Measurements from ENCODE around the gene SNCAIP.

The SNCAIP gene

DNA sequence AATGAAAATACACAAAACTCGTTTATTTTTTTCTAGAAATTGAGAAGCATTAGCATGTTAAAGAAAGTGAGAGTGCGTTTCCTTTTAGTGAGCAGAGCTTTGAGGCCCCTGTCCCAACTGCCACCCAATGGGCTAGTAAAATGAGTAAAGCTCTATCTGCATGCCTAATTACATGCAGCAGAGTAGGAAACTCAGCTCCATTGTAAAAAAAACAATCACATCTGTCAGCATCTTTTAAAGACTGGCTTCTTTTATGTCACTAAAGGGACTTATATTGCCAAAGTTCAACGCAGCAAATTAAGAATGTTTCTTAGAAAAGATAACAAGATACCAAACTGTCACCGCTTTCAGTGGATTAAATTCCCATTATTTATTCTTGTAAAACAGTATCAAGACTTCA is 154.0 kb downstream of the SNCAIP start:
- no peak overlapping the region for H3K4me3 ChIP-seq (ENCODE audit: low read depth, low read length, poor library complexity, severe bottlenecking)
- TF ChIP-seq, protein P1, sequence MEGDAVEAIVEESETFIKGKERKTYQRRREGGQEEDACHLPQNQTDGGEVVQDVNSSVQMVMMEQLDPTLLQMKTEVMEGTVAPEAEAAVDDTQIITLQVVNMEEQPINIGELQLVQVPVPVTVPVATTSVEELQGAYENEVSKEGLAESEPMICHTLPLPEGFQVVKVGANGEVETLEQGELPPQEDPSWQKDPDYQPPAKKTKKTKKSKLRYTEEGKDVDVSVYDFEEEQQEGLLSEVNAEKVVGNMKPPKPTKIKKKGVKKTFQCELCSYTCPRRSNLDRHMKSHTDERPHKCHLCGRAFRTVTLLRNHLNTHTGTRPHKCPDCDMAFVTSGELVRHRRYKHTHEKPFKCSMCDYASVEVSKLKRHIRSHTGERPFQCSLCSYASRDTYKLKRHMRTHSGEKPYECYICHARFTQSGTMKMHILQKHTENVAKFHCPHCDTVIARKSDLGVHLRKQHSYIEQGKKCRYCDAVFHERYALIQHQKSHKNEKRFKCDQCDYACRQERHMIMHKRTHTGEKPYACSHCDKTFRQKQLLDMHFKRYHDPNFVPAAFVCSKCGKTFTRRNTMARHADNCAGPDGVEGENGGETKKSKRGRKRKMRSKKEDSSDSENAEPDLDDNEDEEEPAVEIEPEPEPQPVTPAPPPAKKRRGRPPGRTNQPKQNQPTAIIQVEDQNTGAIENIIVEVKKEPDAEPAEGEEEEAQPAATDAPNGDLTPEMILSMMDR (IDR thresholded peaks at IDR 0.05; ENCODE audit: low read length) = no peak
- TF ChIP-seq EZH2 (IDR thresholded peaks at IDR 0.05; ENCODE audit: borderline replicate concordance, low read length) = no peak
- no peaks in the 10 kb centered on the region for H3F3A ChIP-seq (ENCODE audit: insufficient read depth, low read length)
- H3K9me3 ChIP-seq (ENCODE audit: low read length) = no peaks in the 10 kb centered on the region
- H2AFZ ChIP-seq (ENCODE audit: low read length) = no peak overlapping the region
- H3K4me2 ChIP-seq (ENCODE audit: low read length) = no peak overlapping the region
- no peaks in the 10 kb centered on the region for H3K36me3 ChIP-seq (ENCODE audit: insufficient read depth, low read length)
- H3K27me3 ChIP-seq (ENCODE audit: insufficient read depth, low read length) = no peaks in the 10 kb centered on the region
- no peak overlapping the region for H3K9ac ChIP-seq (ENCODE audit: low read length)
- H3K79me2 ChIP-seq (ENCODE audit: insufficient read depth, low read length) = no peaks in the 10 kb centered on the region
- H3K27ac ChIP-seq (ENCODE audit: low read depth, low read length, poor library complexity, severe bottlenecking) = no peak overlapping the region
- H3K9me2 ChIP-seq (ENCODE audit: low read depth, low read length) = no peaks in the 10 kb centered on the region
- H3K4me1 ChIP-seq (ENCODE audit: insufficient read depth, low read length, severe bottlenecking) = no peaks in the 10 kb centered on the region
- H4K20me1 ChIP-seq (ENCODE audit: insufficient read depth, low read length) = no peaks in the 10 kb centered on the region

DNA sequence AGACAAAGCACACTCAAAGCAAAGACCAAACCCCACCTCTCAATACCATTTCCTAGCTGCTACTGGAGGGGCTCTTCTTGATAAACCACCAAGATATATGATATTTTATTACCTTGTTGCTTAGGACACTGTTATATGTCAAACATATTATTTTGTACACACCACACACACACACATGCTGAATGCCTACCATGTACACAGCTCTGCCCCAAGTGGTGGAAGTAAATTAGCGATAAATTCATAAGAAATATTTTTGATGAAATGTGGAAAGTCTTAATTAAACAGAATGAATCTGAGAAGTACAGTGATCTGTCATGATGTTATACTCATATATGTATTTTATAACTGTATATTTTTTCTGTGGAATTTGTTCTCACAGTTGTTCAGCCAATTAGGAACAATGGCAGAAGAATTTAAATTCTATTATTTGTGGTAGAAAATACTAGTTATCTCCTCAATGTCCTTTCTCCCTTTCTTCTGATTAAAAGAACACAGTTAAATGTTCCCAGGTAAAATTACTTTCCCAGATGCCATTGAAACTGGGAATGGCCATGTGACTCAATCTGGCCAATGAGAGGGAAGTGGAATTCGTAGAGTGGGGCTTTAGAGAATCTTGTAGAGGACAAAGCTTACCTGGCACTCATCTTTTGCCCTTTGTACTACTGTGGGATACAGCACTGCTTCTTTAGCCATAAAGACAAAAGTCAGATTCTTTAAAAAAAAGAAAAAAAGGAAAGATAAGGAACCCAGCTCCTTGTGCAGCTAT is 156.5 kb downstream of the SNCAIP start:
- Histone ChIP-seq H3K79me2 (ENCODE audit: insufficient read depth, low read length) (no peaks in the 10 kb centered on the region), H4K20me1 (ENCODE audit: insufficient read depth, low read length) (no peaks in the 10 kb centered on the region), H3K4me1 (ENCODE audit: insufficient read depth, low read length, severe bottlenecking) (no peaks in the 10 kb centered on the region), H3F3A (ENCODE audit: insufficient read depth, low read length) (no peaks in the 10 kb centered on the region), H3K4me3 (ENCODE audit: low read depth, low read length, poor library complexity, severe bottlenecking) (no peak overlapping the region), H3K36me3 (ENCODE audit: insufficient read depth, low read length) (no peaks in the 10 kb centered on the region), H3K27me3 (ENCODE audit: insufficient read depth, low read length) (no peaks in the 10 kb centered on the region), H3K9ac (ENCODE audit: low read length) (no peak overlapping the region), H3K9me2 (ENCODE audit: low read depth, low read length) (no peaks in the 10 kb centered on the region), H2AFZ (ENCODE audit: low read length) (no peak overlapping the region), H3K27ac (ENCODE audit: low read depth, low read length, poor library complexity, severe bottlenecking) (no peak overlapping the region), H3K9me3 (ENCODE audit: low read length) (no peaks in the 10 kb centered on the region), H3K4me2 (ENCODE audit: low read length) (no peak overlapping the region)
- TF ChIP-seq EZH2 (IDR thresholded peaks at IDR 0.05; ENCODE audit: borderline replicate concordance, low read length) = no peak
- TF ChIP-seq, protein P1 (IDR thresholded peaks at IDR 0.05; ENCODE audit: low read length) = no peak

DNA sequence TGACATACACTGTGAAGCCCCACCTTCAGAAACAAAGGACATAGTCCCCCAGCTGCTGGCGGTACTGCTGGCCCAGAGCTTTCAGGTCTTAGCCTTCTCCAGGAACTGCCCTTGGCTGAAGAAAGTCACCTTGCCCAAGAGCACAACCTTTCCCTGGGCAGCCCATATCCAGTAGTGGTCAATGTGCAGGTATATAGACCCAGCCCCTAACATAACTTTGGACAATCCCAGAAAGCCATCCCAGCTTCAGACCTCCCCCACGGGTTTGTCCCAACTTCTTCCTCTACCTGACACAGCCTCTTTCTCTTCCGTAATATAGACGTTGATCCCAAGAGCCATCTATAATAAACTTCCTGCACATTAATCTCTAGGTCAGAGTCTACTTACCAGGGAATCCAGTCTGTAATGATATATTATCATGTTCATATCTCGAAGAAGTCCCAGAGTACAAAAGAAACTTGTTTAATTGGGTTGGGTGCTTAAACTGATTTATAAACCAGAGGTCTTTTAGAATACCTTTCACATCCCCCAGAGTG is 157.4 kb downstream of the SNCAIP start:
- H3K9me3 ChIP-seq (ENCODE audit: low read length) = no peaks in the 10 kb centered on the region
- H3K9ac ChIP-seq (ENCODE audit: low read length) = no peak overlapping the region
- H3F3A ChIP-seq (ENCODE audit: insufficient read depth, low read length) = no peaks in the 10 kb centered on the region
- no peaks in the 10 kb centered on the region for H3K9me2 ChIP-seq (ENCODE audit: low read depth, low read length)
- TF ChIP-seq, protein P1 (IDR thresholded peaks at IDR 0.05; ENCODE audit: low read length) = no peak
- no peak for TF ChIP-seq EZH2 (IDR thresholded peaks at IDR 0.05; ENCODE audit: borderline replicate concordance, low read length)
- no peak overlapping the region for H3K27ac ChIP-seq (ENCODE audit: low read depth, low read length, poor library complexity, severe bottlenecking)
- no peak overlapping the region for H2AFZ ChIP-seq (ENCODE audit: low read length)
- H3K27me3 ChIP-seq (ENCODE audit: insufficient read depth, low read length) = no peaks in the 10 kb centered on the region
- H4K20me1 ChIP-seq (ENCODE audit: insufficient read depth, low read length) = no peaks in the 10 kb centered on the region
- H3K4me2 ChIP-seq (ENCODE audit: low read length) = no peak overlapping the region
- no peaks in the 10 kb centered on the region for H3K4me1 ChIP-seq (ENCODE audit: insufficient read depth, low read length, severe bottlenecking)
- no peaks in the 10 kb centered on the region for H3K36me3 ChIP-seq (ENCODE audit: insufficient read depth, low read length)
- no peaks in the 10 kb centered on the region for H3K79me2 ChIP-seq (ENCODE audit: insufficient read depth, low read length)
- no peak overlapping the region for H3K4me3 ChIP-seq (ENCODE audit: low read depth, low read length, poor library complexity, severe bottlenecking)

Data from OCI-LY1 (cell line).